Activated CD8-positive, alpha-beta memory T cell treated with anti-CD3 and anti-CD28 coated beads for 1 hour (primary cell): ENCODE measurements around the gene RABGEF1.
"Not testable (repeated sequence)": the region's sequence is repeated elsewhere in the genome, so short reads cannot be mapped to it uniquely, and the experiment has no call there.

ENCODE experiments used
- DNase-seq, 2 donors: peaks; one replicate each; pipeline ENCODE4 v3.0.0-alpha.2; 2020; ENCODE audit warnings: low read depth in 1 of 2; ENCODE audit errors: extremely low read depth in 1 of 2

RABGEF1 gene

DNA sequence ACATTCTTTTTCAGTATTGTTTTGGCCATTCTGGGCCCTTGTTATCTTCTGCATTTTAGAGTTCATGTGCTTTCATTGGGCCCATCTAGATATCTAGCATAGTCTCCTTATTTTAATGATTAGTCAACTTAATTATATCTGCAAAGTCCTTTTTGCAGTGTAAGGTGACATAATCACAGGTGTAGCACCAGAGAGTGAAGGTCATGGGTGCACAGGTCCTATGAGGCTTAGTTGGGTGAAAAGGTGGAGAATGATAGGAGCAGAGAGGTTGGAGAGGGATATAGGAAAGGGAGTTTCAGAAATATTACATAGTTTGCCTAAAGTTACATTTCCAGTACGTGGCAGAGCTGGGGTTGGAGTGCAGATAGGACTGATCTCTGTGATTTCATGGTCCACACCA is 24.4 kb downstream of the RABGEF1 start:
- DNase-seq, result not testable (repeated sequence)

DNA sequence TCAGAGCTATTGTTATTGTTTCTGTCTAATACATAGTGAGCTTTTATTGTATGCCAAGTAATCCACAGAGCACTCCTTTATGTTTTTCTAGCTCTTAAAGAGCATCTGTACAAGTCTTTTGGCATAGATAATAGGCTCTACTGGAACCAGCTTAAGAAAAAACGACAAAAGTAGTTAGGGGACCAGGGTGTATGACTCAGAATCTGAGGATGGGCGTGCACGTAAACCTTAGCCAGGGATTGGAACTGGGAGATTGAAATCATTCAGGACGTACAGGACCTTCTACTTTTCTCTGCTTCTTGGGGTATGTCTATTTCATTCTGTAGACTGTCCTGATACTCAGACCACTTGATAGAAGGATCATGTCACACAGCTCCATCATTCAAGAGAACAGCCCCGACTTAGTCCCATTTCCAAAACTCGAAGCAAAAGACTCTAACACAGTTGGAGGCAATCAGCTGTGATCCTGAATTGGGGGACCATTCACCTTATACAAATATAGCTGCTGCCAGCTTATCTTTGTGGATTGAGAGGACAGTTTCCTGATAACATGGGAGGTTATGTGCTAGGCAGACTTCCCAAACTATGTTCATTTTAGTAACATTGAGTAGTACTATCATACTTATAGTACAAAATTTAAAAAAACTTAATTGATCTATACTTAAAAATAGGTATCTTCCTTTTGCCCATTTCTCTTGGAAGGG is 24.9 kb downstream of the RABGEF1 start:
- not testable (repeated sequence) for DNase-seq

GRCh38 chr7:66766041-66766440 is 25.5 kb downstream of the RABGEF1 start:
- DNase-seq, result no peak

- not testable (repeated sequence) for DNase-seq
Observed at GRCh38 chr7:66767486-66767885, 27.0 kb downstream of the RABGEF1 start.

GRCh38 chr7:66768865-66769832 is 28.6 kb downstream of the RABGEF1 start:
- DNase-seq, result no peak

- DNase-seq, result no peak
Observed at GRCh38 chr7:66769833-66770512, 29.4 kb downstream of the RABGEF1 start.

DNA sequence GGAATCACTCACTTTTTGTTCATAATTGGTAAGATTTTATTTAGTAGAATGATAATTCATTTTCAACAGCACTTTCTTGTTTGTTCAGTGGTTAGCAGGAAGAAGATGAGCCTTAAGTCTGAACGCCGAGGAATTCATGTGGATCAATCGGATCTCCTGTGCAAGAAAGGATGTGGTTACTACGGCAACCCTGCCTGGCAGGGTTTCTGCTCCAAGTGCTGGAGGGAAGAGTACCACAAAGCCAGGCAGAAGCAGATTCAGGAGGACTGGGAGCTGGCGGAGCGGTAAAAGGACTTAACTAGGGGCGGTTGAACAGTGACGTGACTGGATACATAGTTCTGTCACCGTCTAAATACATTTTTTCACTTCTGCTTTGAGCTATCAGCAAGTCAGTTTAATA is 31.3 kb downstream of the RABGEF1 start:
- DNase-seq, result no peak

DNA sequence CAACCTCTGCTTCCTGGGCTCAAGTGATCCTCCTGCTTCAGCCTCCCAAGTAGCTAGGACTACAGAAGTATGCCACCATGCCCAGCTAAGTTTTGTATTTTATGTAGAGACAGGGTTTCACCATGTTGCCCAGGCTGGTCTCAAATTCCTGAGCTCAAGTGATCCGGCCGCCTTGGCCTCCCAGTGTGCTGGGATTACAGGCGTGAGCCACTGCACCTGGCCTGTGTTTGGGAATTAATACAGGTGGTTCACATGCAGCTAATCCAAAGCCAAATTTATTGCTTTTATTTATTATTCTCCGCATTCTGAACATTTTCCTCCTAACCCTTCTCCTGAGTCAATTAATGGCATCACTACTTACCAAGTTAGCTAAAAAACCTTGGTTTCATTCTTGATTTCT is 33.2 kb downstream of the RABGEF1 start:
- DNase-seq, result not testable (repeated sequence)

DNA sequence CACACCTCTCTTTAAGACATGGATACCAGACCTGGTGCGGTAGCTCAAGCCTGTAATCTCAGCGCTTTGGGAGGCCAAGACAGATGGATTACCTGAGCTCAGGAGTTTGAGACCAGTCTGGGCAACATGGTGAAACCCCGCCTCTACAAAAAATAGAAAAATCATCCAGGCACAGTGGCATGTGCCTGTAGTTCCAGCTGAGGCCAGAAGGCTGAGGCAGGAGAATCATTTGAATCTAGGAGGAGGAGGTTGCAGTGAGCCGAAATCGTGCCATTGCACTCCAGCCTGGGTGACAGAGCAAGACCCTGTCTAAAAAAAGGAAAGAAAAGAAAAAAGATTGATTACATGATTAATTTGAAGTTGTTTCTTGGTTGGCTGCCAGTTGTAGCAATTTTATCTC is 35.9 kb downstream of the RABGEF1 start:
- DNase-seq, result not testable (repeated sequence)

DNA sequence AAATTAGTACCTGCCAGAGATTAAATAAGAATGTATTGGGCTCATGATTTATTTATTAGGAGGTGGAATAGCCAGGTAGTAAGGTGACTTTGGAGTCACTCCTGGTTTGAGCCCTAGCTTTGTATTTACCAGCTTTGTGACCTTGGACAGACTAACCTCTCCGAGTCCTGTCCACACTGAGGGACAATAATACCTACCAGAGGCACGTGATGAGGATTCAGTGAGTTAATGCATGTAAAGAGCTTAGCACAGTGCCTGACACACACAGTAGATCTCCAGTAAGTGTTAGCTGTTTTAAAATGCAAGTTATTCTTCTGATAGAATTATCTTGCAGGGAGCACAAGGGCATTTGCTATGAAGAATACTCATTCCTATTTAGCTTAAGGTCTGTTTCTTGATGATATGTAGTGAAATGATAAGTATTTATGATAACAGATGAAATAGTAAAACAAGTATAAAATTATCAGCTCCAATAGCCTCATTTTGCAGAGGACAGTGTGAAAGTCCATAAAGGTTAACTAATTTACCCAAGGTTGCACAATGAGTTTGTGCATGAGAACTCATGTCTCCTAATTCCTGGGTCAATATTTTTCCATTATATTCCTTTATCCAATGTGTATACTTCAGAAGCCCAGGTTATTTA is 36.4 kb downstream of the RABGEF1 start:
- no peak for DNase-seq

- DNase-seq, result no peak
Observed at GRCh38 chr7:66778201-66778600, 37.7 kb downstream of the RABGEF1 start.

DNA sequence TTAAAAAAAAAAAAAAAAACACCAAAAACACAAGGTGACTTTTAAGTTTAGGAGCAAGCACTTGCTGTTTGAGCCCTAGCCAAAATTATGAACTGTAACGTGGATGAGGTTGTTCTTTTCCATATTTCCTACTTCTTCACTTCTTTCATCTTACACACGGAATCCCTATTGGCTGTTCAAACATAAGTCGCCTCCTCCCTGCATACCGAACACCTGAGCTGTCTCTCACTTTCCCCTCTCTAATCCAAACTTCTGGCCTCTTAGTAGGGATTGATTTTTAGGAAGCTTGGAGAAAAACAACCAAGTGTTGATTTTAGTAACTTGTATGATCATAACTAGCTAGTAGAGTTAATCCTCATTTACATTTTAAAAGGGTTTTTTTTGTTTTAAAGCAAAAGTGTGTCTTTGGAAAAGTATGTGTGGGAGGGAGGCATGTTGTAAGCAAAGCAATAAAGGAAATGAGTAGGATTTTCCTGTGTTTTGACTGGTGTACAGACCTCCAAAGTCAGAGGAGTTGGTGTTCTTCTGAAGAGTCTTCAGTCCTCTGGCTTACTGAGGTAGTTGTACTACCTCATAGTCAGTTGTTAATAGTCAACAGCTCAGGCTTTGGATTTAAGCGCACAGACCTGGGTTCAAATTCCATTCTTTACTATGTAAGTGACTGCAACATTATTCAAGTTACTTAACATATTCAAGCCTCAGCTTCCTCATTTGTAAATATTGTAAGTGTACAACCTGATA is 39.3 kb downstream of the RABGEF1 start:
- no peak for DNase-seq

GRCh38 chr7:66781408-66782090 is 41.0 kb downstream of the RABGEF1 start:
- DNase-seq, result no peak

DNA sequence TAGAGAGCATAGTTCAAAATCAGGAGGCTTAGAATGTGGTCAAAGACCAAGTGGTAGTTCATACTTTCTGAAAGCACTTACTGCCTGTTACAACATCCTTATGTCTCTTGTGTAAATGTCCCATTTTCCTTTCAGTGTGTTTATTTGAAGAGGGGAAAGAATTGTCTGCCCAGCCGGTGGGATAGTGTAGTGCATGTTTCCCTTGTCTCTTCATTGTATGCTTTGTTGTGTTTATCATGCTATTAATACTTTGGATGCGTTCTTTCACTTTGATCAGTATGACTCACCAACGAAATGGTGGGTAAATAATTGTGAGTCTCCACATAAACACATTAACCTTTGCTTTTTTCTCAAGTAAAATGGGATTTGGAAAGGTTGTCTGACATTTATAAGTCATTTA is 42.3 kb downstream of the RABGEF1 start:
- not testable (repeated sequence) for DNase-seq

DNA sequence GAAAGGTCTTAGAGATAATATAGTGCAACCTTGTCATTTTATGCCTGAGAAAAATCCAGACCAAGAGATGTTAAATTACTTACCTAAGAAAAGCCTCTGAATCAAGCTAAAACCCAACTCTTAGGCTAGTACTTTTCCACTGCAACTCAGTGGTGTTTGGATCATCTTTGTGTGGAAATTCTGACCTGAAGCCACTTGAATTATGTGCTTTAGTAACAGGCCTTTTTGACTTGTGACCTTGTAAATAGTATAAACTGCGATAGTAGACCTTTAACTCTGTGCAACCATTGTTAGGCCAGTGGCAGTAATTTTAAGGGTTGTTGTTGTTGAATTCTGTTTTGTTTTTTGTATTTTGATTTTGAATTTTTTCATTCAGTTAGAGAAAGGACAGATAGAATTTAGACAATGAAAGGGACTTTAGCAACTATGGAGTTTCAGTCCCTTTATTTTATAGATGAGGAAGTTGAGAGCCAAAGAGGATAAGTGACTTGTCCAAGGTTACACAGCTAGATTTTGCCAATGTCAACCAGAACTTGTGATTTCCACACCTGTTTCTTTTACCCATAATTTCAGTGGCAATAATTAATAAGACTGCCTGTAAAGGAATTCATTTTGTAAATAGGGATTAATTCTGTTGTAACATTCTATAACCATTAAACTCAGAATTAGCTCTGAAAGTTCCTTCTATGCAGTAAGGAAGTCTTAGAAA is 43.5 kb downstream of the RABGEF1 start:
- not testable (repeated sequence) for DNase-seq

GRCh38 chr7:66790196-66790595 is 49.7 kb downstream of the RABGEF1 start:
- no peak for DNase-seq

DNA sequence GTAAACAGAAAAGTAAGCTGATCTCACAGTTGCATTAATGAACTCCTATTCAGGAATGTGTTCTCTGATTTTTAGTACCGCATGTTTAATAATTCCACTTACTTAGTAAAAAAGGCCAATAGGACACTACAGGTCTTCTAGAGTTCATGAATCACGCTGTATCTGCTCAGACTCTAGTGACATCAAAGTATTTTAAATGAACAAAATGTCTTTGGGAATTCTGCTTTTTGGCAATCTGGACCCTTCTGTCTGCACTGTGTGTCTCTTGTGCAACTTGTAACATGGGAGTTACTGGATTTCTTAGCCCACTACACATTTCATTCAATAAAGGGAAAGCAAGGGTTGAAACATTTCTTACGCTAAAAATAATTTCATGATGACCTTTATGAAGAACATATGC is 50.2 kb downstream of the RABGEF1 start:
- DNase-seq, result no peak

DNA sequence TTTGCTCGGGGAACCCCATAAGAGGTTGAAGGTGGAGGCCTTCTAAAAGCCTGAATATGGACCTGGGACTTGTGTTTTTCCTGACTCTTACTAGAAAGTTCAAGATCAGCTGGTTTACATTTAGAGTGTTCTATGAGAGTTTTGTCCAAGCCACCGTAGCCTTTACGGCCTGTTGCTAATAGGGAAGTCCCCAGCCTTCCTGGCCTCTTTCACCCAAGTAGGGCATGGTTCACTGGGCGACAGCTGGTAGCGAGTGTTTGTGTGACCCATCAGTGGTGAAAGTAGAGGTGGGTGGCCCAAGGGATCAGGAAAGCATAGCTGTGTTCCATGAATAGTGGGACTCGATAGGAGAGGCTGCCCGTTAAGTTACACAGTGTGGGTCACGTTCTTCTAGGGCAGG is 60.1 kb downstream of the RABGEF1 start:
- DNase-seq, result no peak

DNA sequence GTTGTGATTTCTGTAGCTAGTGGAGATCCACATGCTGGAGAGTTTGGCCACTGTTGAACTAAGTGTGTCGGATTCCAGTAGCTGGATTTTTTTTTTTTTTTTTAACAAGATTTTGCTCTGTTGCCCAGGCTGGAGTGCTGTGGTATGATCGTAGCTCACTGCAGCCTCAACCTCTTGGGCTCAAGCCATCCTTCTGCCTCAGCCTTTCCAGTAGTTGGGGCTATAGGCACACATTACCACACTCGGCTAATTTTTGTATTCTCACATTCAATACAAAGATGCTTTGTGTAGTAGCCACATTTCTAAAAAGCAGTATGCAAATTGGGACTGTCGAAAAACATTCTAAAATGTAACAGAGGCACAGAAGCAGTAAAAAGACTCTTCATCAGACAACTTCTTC is 63.5 kb downstream of the RABGEF1 start:
- DNase-seq, result no peak
